Measurements from ENCODE around the gene PDE8B. TPM values are rescaled to one million over a fixed set of nuclear protein-coding genes. Genes with fewer than 3 reads are reported as not detected.

The PDE8B gene
- total and polyA plus RNA-seq, 2 donors (not counting 1 experiment from before 2014, with no cell fraction given): 0.07 TPM; not detected in 1

DNA sequence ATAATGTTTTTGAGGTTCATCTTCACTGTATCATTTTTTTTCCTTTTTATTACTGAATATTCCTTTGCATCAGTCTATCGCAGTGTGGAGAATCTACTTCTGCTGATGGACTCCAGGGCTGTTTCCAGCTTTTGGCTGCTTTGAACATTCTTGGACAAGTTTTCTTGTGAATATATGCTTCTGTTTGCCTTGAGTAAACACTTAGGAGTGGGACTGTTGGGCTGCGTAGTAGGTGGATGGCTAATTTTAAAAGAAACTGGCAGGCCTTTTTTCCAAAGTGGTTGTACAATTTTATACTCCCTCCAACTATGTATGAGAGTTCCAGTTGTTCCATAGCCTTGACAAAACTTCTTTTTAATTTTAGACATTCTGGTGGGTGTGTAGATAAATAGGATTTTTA, 179.3 kb downstream of the PDE8B start:
- no peaks in the 10 kb centered on the region for H3K4me1 Mint-ChIP-seq
- CTCF ChIA-PET: no interaction called here
- no peak for ATAC-seq (ENCODE audit: low read depth)

DNA sequence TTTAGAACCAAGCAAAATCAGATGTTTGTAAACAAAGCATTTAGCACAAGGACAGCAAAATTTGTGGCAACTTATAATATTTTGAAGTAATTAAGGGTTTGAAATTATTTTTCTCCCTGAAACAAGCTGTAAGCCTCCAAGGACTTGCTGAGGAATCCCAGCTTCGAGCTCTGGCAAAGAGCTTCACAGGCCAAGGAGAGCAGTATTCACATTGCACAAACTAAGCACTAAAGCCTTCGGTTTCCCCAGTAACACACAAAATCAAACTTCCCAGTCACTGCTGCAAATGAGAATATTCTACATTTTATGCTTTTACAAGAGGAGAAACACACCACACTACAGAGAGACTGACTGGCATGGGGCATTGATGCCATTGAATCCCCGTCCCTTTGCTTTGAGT, 179.7 kb downstream of the PDE8B start:
- H3K4me1 Mint-ChIP-seq: no peaks in the 10 kb centered on the region
- H4K20me1 ChIP-seq (ENCODE audit: control insufficient read depth, insufficient read depth, low read length, poor library complexity, severe bottlenecking): no peaks in the 10 kb centered on the region
- no peaks in the 10 kb centered on the region for H3K79me2 ChIP-seq (ENCODE audit: control insufficient read depth, insufficient read depth, low read length)
- no peak for DNase-seq
- H3K9ac ChIP-seq (ENCODE audit: low read length): no peak overlapping the region
- no peak overlapping the region for H2AFZ ChIP-seq (ENCODE audit: insufficient read depth, low read depth, low read length, poor library complexity, severe bottlenecking)
- no peak overlapping the region for H3K27ac ChIP-seq (ENCODE audit: low read length in 2 of 2)
- no peak overlapping the region for H3K4me3 ChIP-seq (ENCODE audit: control extremely low read depth in 1 of 5, extremely low read depth in 1 of 5, insufficient read depth in 1 of 5, low read depth in 2 of 5, low read length in 4 of 5)
- H3K4me2 ChIP-seq (replicated peaks; ENCODE audit: low read depth, low read length, poor library complexity, severe bottlenecking): no peak overlapping the region
- no peaks in the 10 kb centered on the region for H3K9me3 ChIP-seq (ENCODE audit: control extremely low read depth in 1 of 3, control insufficient read depth in 2 of 3, insufficient read depth in 1 of 3, low read length in 2 of 3)
- WGBS (ENCODE audit: insufficient coverage): 95% methylated on average over 2 of the region's 3 CpGs
- CTCF ChIA-PET: no interaction called here
- H3K4me1 ChIP-seq (ENCODE audit: control insufficient read depth in 2 of 2, insufficient read depth in 2 of 2, low read length in 2 of 2): no peaks in the 10 kb centered on the region
- no peaks in the 10 kb centered on the region for H3K27me3 ChIP-seq (replicated peaks in 1 of 4; ENCODE audit: control extremely low read depth in 1 of 4, control insufficient read depth in 3 of 4, insufficient read depth in 4 of 4, low read length in 3 of 4)
- no peak overlapping the region for H3K4me3 Mint-ChIP-seq
- no peak for ATAC-seq (ENCODE audit: low read depth)
- H3K27me3 Mint-ChIP-seq: no peaks in the 10 kb centered on the region
- H3K9me3 Mint-ChIP-seq (ENCODE audit: insufficient read depth): no peaks in the 10 kb centered on the region
- POLR2A ChIA-PET: no interaction called here
- no peaks in the 10 kb centered on the region for H3K36me3 ChIP-seq (replicated peaks in 1 of 2; ENCODE audit: control extremely low read depth in 1 of 2, control insufficient read depth in 1 of 2, extremely low read depth in 1 of 2, insufficient read depth in 2 of 2, low read length in 1 of 2)
- H3K27ac Mint-ChIP-seq: no peak overlapping the region
- TF ChIP-seq EZH2 (IDR thresholded peaks at IDR 0.05; ENCODE audit: borderline replicate concordance, insufficient read depth, low read depth, low read length, poor library complexity, severe bottlenecking): no peak
- TF ChIP-seq, protein P1, sequence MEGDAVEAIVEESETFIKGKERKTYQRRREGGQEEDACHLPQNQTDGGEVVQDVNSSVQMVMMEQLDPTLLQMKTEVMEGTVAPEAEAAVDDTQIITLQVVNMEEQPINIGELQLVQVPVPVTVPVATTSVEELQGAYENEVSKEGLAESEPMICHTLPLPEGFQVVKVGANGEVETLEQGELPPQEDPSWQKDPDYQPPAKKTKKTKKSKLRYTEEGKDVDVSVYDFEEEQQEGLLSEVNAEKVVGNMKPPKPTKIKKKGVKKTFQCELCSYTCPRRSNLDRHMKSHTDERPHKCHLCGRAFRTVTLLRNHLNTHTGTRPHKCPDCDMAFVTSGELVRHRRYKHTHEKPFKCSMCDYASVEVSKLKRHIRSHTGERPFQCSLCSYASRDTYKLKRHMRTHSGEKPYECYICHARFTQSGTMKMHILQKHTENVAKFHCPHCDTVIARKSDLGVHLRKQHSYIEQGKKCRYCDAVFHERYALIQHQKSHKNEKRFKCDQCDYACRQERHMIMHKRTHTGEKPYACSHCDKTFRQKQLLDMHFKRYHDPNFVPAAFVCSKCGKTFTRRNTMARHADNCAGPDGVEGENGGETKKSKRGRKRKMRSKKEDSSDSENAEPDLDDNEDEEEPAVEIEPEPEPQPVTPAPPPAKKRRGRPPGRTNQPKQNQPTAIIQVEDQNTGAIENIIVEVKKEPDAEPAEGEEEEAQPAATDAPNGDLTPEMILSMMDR (IDR thresholded peaks at IDR 0.05): no peak
- intact Hi-C loops (cut with micrococcal nuclease): no loop called here

More for the DNA sequence above, 179.3 kb downstream of the PDE8B start:
- WGBS (ENCODE audit: insufficient coverage): no CpG with 5 or more reads among the region's 2 CpGs
- Mint-ChIP-seq H3K4me3 (no peak overlapping the region), H3K27ac (no peak overlapping the region), H3K27me3 (no peaks in the 10 kb centered on the region), H3K9me3 (ENCODE audit: insufficient read depth) (no peaks in the 10 kb centered on the region)
- H2AFZ ChIP-seq (ENCODE audit: insufficient read depth, low read depth, low read length, poor library complexity, severe bottlenecking): no peak overlapping the region
- H3K4me3 ChIP-seq (ENCODE audit: control extremely low read depth in 1 of 5, extremely low read depth in 1 of 5, insufficient read depth in 1 of 5, low read depth in 2 of 5, low read length in 4 of 5): no peak overlapping the region
- TF ChIP-seq EZH2 (IDR thresholded peaks at IDR 0.05; ENCODE audit: borderline replicate concordance, insufficient read depth, low read depth, low read length, poor library complexity, severe bottlenecking): no peak
- TF ChIP-seq, protein P1 (IDR thresholded peaks at IDR 0.05): no peak
- H3K4me1 ChIP-seq (ENCODE audit: control insufficient read depth in 2 of 2, insufficient read depth in 2 of 2, low read length in 2 of 2): no peaks in the 10 kb centered on the region
- no peaks in the 10 kb centered on the region for H3K79me2 ChIP-seq (ENCODE audit: control insufficient read depth, insufficient read depth, low read length)
- DNase-seq: no peak
- no peaks in the 10 kb centered on the region for H4K20me1 ChIP-seq (ENCODE audit: control insufficient read depth, insufficient read depth, low read length, poor library complexity, severe bottlenecking)
- POLR2A ChIA-PET: no interaction called here
- no peak overlapping the region for H3K27ac ChIP-seq (ENCODE audit: low read length in 2 of 2)
- no peak overlapping the region for H3K4me2 ChIP-seq (replicated peaks; ENCODE audit: low read depth, low read length, poor library complexity, severe bottlenecking)
- H3K27me3 ChIP-seq (replicated peaks in 1 of 4; ENCODE audit: control extremely low read depth in 1 of 4, control insufficient read depth in 3 of 4, insufficient read depth in 4 of 4, low read length in 3 of 4): no peaks in the 10 kb centered on the region
- intact Hi-C loops (cut with micrococcal nuclease): no loop called here
- no peak overlapping the region for H3K9ac ChIP-seq (ENCODE audit: low read length)
- no peaks in the 10 kb centered on the region for H3K36me3 ChIP-seq (replicated peaks in 1 of 2; ENCODE audit: control extremely low read depth in 1 of 2, control insufficient read depth in 1 of 2, extremely low read depth in 1 of 2, insufficient read depth in 2 of 2, low read length in 1 of 2)
- no peaks in the 10 kb centered on the region for H3K9me3 ChIP-seq (ENCODE audit: control extremely low read depth in 1 of 3, control insufficient read depth in 2 of 3, insufficient read depth in 1 of 3, low read length in 2 of 3)
